GM08714 (cell line): ENCODE results near the gene ETV4.

Experiments
- H3K4me3 ChIP-seq: fragments of 200-500 bp; sonication (Bioruptor generic); 2 replicates; pipeline ENCODE4 v1.5.1; 2014; ENCODE audit warnings: mild to moderate bottlenecking, low read length, inconsistent platforms
- ZNF274 ChIP-seq: IDR thresholded peaks from 2 replicates; pipeline ENCODE4 v1.6.1; 2012; ENCODE audit warnings: mild to moderate bottlenecking, low read depth, low read length

Gene ETV4

DNA sequence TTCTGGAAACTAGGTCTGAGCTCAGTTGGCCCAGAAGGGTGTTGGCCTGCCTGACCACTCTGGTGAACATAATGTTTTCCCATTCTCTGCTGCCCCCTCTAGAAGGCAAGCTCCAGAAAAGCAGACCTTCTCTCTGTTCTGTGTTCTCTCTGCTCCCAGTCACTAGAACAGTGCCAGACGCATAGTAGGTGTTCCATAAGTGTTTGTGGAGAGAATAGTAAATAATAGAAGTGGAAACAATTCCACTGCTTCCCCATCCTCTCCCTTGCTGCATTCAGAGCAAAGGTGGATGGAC lies 32.2 kb upstream of the ETV4 start:
- no peak overlapping the region for H3K4me3 ChIP-seq
- no peak for TF ChIP-seq ZNF274

DNA sequence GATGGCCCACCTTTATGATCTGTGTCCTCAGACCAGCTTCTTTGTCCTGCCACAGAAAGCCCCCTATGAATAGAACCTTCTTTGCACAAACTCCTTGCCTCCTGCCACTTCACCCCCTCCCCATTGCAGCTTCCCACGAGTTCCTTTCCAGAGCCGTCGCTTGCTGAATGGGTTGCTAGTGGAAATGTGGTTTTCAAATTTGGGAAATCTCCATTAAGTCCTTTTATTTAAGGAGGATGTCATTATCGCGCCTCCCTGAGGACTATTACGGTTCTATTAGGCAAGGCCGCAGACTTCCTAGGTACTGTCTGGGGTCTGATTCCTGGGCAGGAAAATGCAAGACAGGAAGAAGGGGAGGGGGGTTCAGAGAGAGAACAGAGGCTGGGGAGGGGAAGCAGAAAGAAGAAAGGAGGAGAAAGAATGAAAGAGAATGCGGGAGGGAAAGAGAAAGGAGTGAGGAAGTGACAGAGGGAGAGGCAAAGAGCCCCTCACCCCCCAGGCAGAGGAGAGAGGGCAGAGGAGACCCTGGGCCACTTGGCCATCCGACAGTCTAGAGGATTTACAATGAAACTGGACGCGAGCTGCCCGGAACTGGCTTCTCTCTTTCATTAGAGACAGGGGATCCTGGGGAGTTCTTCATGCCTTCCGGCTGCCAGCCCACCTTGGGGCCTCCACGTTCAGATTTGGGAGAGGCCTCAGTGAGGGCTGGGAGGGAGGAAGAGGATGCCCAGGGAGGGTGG lies 31.7 kb upstream of the ETV4 start:
- no peak for TF ChIP-seq ZNF274

DNA sequence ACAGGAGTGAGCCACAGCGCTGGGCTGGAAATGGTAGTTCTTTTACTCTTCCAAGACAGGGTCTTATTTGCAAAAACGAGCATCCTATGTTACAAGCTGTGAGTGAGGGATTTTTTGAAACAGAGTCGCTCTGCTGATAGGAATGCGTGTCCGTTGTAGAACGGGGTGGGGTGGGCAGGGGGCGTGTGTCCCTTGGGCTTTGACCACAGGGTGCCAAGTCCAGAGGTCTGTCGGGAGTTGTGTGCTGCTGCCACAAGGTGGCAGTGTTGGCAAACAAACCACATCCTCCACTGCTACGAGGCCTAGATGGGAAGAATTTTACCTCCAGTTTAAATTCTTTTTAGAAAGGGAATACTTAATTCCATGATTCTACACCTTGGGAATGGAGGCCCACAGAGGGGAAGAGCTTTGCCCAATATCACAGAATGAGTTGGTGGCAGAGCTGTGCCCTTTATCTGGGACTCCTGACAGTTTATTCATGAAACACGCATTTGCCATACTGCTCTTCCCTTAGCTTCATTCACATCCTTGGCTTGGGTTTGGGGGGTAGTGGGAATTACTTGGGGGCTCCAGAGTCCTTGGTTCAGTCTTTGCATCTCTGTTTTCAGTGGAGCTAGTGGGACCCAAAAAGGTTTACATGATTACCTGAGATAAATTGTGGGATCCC lies 30.6 kb upstream of the ETV4 start:
- TF ChIP-seq ZNF274, result no peak
- no peak overlapping the region for H3K4me3 ChIP-seq

More for the DNA sequence above, 31.7 kb upstream of the ETV4 start:
- no peak overlapping the region for H3K4me3 ChIP-seq

DNA sequence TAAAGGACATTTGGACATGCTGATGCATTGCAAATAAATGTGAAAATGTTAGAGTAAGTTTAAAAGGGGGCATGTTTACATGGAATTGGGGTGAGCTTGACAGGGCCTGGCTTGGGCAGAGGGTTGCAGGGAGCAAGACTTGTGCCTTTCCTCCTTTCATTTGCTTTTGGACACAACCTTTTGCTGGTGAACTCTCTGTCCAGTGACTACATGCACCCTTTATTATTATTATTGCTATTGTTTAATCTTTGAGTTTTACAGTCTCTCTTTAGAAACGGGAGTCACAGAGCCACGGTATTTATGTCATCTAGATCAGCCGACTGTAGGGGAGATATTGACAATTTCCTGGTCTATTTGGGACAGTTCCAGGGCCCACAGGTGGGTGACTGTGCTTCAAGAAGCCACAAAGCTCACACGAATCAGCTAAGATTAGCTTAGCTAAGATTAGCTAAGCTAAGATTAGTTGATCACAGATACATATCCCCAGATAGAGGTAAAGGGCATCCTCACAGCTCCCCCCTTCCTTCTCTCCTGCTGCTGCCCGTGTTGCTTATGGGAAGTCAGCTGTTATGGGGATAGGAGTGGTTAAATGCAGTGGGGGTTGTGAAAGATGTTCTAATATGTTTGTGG lies 28.9 kb upstream of the ETV4 start:
- no peak overlapping the region for H3K4me3 ChIP-seq
- TF ChIP-seq ZNF274, result no peak

DNA sequence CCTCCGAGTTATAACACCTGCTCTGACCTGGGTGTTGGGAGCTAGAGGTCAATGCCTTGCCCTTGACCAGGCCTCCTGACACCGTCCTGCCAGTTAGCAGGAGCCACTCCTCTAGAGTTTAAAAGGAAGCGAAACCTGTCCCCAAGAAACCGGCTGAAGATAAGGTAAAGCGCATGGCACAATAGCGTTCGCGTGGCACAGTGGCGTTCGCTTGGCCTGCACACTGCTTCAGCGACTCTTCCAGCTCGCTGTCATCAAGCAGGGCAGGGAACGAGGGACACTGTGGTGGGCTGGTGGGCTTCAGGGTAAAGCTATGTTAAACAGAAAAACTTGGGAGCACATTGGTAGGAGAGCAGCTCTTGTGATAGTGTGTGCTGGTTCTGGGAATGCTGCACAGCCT lies 28.2 kb upstream of the ETV4 start:
- no peak overlapping the region for H3K4me3 ChIP-seq
- no peak for TF ChIP-seq ZNF274

DNA sequence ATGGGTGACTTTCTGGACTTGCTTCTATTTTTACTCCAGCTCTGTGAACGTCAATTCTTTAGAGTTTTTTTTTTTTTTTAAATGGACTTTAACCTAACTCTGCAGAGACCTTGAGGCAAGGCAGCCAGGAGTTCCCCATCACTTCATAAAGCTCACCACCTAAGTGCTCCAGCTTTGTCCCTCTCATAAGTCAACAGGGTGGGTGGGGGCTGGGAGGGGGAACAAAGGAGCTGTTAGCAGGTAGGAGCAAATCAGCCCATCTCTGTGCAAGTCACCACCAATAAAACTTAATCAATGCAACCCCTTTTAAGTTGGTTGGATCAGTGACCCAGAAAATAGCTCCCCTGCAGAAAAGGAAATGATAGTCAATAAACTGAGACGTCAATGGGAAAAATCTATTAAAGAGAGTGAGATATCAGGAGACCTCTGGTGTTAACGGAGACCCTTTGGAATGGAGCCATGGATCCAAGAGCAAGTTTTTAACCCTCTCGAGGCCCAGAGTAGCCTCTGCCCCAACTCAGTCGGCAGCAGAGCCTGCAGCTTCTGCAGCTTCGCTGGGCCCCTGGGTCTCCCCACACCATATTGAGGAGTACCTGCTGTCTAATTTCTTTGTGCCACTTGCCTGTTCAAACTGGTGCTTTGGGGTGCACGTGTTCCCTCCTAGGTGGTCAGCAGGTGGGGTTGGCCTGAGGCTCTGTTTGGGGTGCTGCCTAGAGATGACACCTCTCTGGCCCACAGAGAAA lies 27.6 kb upstream of the ETV4 start:
- no peak for TF ChIP-seq ZNF274
- no peak overlapping the region for H3K4me3 ChIP-seq

DNA sequence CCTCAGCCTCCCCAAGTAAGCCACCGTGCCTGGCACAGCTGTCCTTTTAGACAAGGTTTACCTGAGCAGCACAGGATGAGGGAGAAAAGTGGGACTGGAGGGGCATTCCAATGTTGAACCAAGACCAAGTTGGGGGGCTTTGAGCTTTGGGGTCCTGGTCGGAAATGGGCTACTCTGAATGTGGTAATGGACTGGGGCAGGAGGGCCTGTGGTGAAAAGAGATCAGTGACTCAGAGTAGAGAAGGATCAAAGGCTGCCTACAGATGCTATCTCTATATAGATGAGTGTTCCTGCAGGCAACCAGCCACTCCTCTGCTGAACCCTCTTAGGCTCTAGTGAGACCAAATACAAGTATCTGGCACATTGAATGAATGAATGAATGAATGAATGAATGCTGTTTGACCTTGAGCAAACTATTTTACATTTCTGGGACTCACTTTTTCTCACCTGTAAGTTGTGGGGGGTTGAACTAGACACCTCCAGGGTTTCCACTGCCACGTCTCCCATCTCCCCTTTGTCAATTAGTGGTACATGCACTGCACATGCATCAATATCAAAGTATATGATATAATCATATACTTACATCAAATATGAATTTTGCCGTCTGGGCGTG lies 26.3 kb upstream of the ETV4 start:
- no peak overlapping the region for H3K4me3 ChIP-seq
- TF ChIP-seq ZNF274, result no peak

DNA sequence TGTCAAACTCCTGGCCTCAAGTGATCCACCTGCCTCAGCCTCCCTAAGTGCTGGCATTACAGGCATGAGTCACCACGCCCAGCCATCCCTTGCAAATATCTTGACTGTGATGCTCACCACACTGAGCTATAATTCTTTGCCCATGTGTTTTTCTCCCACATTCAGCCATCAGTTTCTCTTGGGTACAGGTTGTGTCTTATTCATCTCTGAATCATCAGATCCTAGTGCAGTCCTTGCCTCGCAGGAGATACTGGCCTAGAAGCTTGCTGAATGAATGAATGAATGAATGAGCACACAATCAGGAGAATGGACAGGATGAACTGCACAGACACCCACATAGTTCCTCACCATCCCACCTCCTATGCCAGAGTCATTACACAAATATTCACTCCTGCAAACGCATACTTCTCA lies 24.4 kb upstream of the ETV4 start:
- TF ChIP-seq ZNF274, result no peak
- no peak overlapping the region for H3K4me3 ChIP-seq

DNA sequence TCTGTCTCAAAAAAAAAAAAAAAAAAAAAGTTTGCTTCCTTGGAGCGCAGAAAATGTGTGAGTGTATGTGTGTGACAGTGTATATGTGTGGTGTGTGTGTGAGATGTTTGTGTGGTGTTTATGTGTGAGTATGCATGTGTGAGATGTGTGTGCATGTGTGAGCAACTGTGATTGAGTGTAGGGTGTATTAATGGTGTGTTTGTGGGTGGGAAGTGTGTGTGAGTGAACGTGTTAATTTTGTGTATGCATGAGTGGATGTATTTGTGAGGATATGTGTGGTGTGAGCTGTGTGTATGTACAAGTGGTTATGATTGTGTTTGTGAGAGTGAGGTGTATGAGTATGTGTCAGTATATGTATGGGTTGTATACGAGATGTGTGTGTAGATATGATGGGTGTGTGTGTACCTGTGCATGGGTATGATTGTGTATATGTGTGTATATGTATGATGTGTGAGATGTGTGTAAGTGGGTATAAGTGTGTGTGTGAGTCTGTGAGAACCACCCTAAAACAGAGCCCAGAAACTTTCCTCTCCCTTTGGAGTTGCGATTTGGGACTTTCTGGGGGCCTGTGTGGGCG lies 22.5 kb upstream of the ETV4 start:
- H3K4me3 ChIP-seq, result no peak overlapping the region

DNA sequence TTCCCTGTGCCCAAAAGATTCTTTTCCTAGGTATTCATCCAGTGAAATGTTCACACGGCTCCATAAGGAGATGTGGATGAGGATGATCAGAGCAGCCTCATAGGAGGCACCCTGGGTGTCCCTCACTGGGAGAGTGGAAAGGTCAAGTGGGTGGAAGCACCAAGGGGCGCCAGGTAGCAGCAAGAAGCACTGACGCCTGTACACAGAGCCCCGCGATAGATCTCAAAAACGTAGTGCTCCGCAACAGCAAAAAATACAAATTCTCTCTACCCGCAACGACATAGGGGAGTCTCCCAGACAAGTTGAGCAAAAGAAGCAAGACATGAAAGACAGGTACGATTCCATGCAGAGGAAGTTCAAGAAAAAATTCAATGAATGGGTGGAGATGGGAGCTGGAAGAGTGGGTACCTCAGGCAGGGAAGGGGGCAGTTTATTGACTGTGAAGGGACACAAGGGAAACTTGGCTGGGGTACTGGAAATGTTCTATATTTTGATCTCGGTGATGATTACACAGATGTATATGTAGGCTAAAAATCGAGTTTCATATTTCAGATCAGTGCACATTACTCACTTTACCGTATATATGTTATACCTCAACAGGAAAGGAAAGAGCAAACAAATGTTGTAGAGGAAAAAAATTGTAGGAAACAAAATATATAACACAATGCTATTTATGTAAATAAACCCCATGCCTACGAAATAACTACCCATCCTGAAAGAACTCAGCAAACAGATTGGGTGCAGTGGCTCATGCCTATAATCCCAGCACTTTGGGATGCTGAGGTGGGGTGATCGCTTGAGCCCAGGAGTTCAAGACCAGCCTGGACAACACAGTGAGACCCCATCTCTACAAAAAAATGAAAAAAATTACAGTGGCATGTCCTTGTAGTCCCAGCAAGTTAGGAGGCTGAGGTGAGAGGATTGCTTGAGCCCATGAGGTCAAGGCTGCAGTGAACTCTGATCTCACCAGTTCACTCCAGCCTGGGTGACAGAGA lies 17.8 kb upstream of the ETV4 start:
- no peak for TF ChIP-seq ZNF274
- no peak overlapping the region for H3K4me3 ChIP-seq

More for the DNA sequence above, 22.5 kb upstream of the ETV4 start:
- TF ChIP-seq ZNF274, result no peak

DNA sequence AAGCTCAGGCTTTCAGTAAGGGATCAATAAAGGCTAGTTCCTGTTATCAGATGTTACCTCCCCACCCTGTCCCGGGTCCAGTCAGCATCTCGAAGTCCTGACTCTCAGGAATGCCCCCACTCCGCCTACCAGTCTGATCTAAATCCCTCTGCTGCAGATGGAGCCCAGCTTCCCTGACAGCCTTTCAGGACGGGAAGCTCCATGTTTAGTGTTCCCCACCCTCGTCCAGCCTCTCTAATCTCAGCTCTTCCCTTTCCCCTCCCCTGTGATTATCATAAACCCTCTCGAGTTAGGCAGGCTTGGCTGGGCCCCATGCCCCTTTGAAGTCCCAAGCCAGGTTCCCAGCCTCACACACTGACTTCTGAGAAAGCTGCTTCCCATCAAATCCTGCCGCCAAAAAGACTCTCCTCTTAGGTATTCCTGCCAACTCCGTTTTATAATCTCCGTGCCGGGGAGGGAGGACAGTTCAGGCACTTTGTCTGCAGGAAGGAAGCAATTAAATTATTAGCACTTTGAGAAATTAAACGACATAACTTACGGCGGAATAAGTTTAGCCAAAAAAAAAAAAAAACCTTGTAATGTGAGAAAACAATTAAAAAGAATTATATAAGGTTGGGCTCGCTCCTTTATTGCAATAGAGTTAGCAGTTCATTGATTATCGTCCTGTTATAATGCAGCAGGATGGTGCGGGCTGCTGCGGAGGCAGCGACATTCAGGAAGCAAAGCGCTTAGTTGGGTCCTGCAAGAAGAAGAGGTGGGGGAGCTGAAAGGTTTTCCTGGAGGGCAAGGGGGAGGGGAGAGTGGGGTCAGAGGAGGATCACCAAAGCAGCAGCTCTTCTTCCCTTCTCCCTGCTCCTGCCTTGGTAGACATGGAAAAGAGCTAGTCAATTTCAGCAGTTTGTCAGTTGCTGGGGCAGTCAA lies 16.8 kb upstream of the ETV4 start:
- TF ChIP-seq ZNF274, result no peak
- no peak overlapping the region for H3K4me3 ChIP-seq
